ENCODE results near the gene C2CD2.

Gene C2CD2

DNA sequence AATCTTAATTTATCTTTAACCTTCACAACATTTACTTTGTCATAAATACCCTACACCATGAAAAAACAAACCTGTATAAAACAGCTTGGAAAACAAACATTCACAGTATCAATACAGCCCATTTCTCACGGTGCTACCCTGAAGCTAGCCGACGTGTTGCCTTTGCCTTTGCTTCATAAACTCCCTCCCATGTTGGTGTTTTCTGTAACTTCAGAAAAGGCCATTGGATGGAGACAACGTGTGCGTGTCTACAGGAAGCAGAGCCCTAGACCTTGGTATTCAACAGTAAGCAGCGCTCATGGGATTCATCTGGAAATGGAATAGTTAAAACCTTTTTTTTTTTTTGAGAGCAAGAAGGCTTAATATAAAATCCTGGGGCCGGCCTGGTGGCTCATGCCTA, 67.5 kb downstream of the C2CD2 start:
- no peak overlapping the region for H3K4me3 Mint-ChIP-seq
- DNase-seq (no peak), ATAC-seq (replicated peaks) (no peak)
- H3K9me3 Mint-ChIP-seq: no peaks in the 10 kb centered on the region
- no peak overlapping the region for H3K27ac Mint-ChIP-seq
- no peaks in the 10 kb centered on the region for H3K4me1 Mint-ChIP-seq (ENCODE audit: low read depth in 2 of 2)
- no peaks in the 10 kb centered on the region for H3K36me3 Mint-ChIP-seq (ENCODE audit: insufficient read depth)
- no peaks in the 10 kb centered on the region for H3K27me3 Mint-ChIP-seq

DNA sequence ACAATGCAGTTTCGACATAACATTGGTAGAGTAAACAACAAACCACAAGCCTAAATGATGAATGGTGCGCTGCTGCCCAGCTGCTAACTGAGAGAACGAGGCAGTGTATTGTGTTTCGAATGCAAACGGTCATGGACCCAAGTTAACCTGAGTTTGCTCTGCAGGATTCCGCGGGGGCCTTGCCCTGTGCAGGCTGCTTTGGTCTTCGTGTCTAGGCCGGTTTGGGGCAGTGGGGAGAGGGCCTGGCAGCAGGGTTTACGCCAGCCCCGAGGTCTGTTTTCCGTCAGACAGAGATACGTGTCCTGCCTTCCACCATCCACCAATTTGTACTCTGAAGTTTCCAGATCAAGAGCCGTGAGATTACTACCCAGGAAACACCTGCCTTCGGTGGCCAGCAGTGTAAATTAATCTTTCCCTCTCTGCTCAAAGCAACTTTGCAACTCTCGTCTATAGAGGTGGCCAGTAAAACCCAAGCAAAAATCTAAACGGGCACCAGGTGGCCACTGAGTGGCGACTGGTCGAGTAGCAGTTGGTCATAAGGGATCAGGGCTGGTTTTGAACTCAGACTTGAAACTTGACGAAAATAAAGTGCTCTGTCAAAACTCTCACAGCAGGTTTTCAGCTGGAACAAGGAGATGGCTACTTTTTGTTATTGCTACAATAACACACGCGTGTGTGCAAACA, 68.3 kb downstream of the C2CD2 start:
- DNase-seq: no peak
- no peaks in the 10 kb centered on the region for H3K4me1 Mint-ChIP-seq (ENCODE audit: low read depth in 2 of 2)
- no peak overlapping the region for H3K27ac Mint-ChIP-seq
- no peak overlapping the region for H3K4me3 Mint-ChIP-seq
- no peaks in the 10 kb centered on the region for H3K27me3 Mint-ChIP-seq
- ATAC-seq (replicated peaks): no peak
- no peaks in the 10 kb centered on the region for H3K9me3 Mint-ChIP-seq
- H3K36me3 Mint-ChIP-seq (ENCODE audit: insufficient read depth): no peaks in the 10 kb centered on the region

DNA sequence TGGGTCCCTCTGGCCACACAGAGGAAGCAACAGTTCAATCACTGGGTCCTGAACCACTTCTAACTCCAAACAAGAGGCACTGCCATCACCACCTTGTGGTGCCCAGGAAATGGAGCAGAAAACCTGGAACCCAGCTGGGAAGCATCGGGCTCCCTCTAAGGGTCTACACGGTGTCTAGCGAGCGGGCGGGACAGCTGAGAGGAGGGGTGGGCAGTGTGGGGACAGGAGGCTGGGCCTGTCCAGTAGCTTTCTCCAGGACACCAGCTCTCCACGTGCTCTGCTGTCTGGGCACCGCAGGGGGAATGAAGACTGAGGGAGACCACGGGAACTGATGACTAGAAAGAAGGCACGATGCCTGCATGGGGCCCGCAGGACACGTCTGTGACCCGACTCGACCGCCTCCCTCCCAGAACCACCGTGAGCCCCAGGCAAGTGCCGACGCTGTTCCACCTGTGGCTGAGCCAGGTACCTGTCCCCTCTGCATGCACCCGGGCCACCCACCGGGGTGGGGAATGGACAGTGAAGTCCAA, 69.3 kb downstream of the C2CD2 start:
- H3K4me3 Mint-ChIP-seq: no peak overlapping the region
- H3K9me3 Mint-ChIP-seq: no peaks in the 10 kb centered on the region
- DNase-seq (no peak), ATAC-seq (replicated peaks) (no peak)
- H3K36me3 Mint-ChIP-seq (ENCODE audit: insufficient read depth): no peaks in the 10 kb centered on the region
- H3K27ac Mint-ChIP-seq: no peak overlapping the region
- H3K27me3 Mint-ChIP-seq: no peaks in the 10 kb centered on the region
- no peaks in the 10 kb centered on the region for H3K4me1 Mint-ChIP-seq (ENCODE audit: low read depth in 2 of 2)

GRCh38 chr21:41883582-41883981, 70.2 kb downstream of the C2CD2 start:
- H3K4me3 Mint-ChIP-seq: no peak overlapping the region

DNA sequence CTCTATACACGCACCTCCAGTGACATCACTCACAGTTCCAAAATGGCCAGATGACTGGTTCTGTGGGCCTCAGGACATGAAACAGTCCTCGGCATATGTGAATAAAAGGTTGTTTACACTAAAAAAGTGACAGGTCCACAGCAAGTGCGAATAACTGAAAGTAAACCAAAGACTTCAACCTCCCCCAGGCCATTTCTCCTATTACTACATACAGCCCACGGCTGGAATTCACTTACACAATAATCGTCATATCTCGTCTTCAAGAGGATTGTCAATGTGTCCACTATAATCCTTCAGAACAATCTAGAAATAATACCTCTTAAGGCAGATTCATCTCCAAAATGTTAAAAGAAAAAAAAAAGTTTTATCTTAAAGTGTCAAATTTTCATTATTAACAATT, 72.8 kb downstream of the C2CD2 start:
- peaks cover 9 to 13% of the 10 kb centered on the region in 2 donors for H3K4me1 Mint-ChIP-seq (ENCODE audit: low read depth in 2 of 2)
- H3K27ac Mint-ChIP-seq: no peak overlapping the region
- H3K4me3 Mint-ChIP-seq: no peak overlapping the region
- no peaks in the 10 kb centered on the region for H3K9me3 Mint-ChIP-seq
- no peak for DNase-seq
- H3K27me3 Mint-ChIP-seq: no peaks in the 10 kb centered on the region
- ATAC-seq (replicated peaks): no peak
- H3K36me3 Mint-ChIP-seq (ENCODE audit: insufficient read depth): no peaks in the 10 kb centered on the region

More at GRCh38 chr21:41883582-41883981, 70.2 kb downstream of the C2CD2 start:
- Mint-ChIP-seq H3K36me3 (ENCODE audit: insufficient read depth) (no peaks in the 10 kb centered on the region), H3K27ac (no peak overlapping the region), H3K27me3 (no peaks in the 10 kb centered on the region), H3K9me3 (no peaks in the 10 kb centered on the region), H3K4me1 (ENCODE audit: low read depth in 2 of 2) (no peaks in the 10 kb centered on the region)
- DNase-seq: no peak
- no peak for ATAC-seq (replicated peaks)

- Mint-ChIP-seq H3K27me3 (no peaks in the 10 kb centered on the region), H3K4me3 (peak overlapping the region; percentile 85 to 86), H3K36me3 (ENCODE audit: insufficient read depth) (no peaks in the 10 kb centered on the region), H3K27ac (peak overlapping the region; percentile 90 to 93), H3K9me3 (no peaks in the 10 kb centered on the region), H3K4me1 (ENCODE audit: low read depth in 2 of 2) (peaks cover 16% of the 10 kb centered on the region in 2 donors)
- DNase-seq (no peak), ATAC-seq (replicated peaks) (no peak)
These were observed 73.7 kb downstream of the C2CD2 start for GRCh38 chr21:41880153-41880552.

- Mint-ChIP-seq H3K9me3 (no peaks in the 10 kb centered on the region), H3K27me3 (no peaks in the 10 kb centered on the region), H3K4me3 (peak within 1 kb of the TSS; percentile 85 to 86), H3K36me3 (ENCODE audit: insufficient read depth) (no peaks in the 10 kb centered on the region), H3K27ac (peak within 1 kb of the TSS; percentile 90 to 93), H3K4me1 (ENCODE audit: low read depth in 2 of 2) (peaks cover 18 to 19% of the 10 kb centered on the region in 2 donors)
- peak; percentile 76 for ATAC-seq (replicated peaks)
- DNase-seq: peak; percentile 69 to 78 (median 71)
These were observed 74.4 kb downstream of the C2CD2 start, which contains the start of gene PRDM15 for GRCh38 chr21:41879190-41879998. TSS of gene PRDM15 (minus strand) at chr21:41879344. CDS start at chr21:41860363, 18,981 bp downstream.

DNA sequence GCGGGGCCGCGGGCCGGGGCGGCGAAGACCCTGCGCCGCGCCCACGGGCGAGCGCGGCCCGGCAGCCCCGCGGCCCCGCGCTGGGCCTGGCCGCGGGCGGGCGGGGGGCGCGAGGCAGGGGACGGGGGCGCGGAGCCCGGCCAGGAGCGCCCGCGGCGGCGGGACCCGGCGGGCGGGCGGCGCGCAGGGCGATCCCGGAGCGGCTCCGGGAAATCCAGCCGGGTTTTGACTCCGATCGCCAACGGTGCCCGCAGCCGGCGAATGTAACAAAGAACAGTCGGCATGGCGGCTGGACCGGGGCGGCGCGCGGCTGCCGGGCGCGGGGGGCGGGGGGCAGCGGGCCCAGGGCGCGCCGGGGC, 75.0 kb downstream of the C2CD2 start:
- no peaks in the 10 kb centered on the region for H3K27me3 Mint-ChIP-seq
- H3K27ac Mint-ChIP-seq: peak overlapping the region; percentile 38 to 58
- peaks cover 21 to 22% of the 10 kb centered on the region in 2 donors for H3K4me1 Mint-ChIP-seq (ENCODE audit: low read depth in 2 of 2)

GRCh38 chr21:41877901-41878830, 75.7 kb downstream of the C2CD2 start:
- H3K36me3 Mint-ChIP-seq (ENCODE audit: insufficient read depth): no peaks in the 10 kb centered on the region
- H3K4me1 Mint-ChIP-seq (ENCODE audit: low read depth in 2 of 2): peaks cover 21 to 26% of the 10 kb centered on the region in 2 donors
- ATAC-seq (replicated peaks) (peak; percentile 35), DNase-seq (peak in 2 of 3 experiments; percentile 12 to 20)
- no peaks in the 10 kb centered on the region for H3K27me3 Mint-ChIP-seq
- peak overlapping the region; percentile 38 to 58 for H3K27ac Mint-ChIP-seq
- peak overlapping the region; percentile 85 to 86 for H3K4me3 Mint-ChIP-seq
- H3K9me3 Mint-ChIP-seq: no peaks in the 10 kb centered on the region

More for the DNA sequence above, 75.0 kb downstream of the C2CD2 start:
- peak overlapping the region; percentile 85 to 86 for H3K4me3 Mint-ChIP-seq
- H3K36me3 Mint-ChIP-seq (ENCODE audit: insufficient read depth): no peaks in the 10 kb centered on the region
- DNase-seq: peak; percentile 66 to 76 (median 69)
- peak; percentile 83 for ATAC-seq (replicated peaks)
- H3K9me3 Mint-ChIP-seq: no peaks in the 10 kb centered on the region

- H3K27me3 Mint-ChIP-seq: no peaks in the 10 kb centered on the region
- peaks cover 21 to 26% of the 10 kb centered on the region in 2 donors for H3K4me1 Mint-ChIP-seq (ENCODE audit: low read depth in 2 of 2)
- H3K4me3 Mint-ChIP-seq: peak overlapping the region in 1 of 2 donors; percentile 85
- peak overlapping the region in 1 of 2 donors; percentile 58 for H3K27ac Mint-ChIP-seq
- no peaks in the 10 kb centered on the region for H3K9me3 Mint-ChIP-seq
- no peaks in the 10 kb centered on the region for H3K36me3 Mint-ChIP-seq (ENCODE audit: insufficient read depth)
- DNase-seq: no peak
- ATAC-seq (replicated peaks): no peak
These were observed 76.7 kb downstream of the C2CD2 start for GRCh38 chr21:41876928-41877652.

DNA sequence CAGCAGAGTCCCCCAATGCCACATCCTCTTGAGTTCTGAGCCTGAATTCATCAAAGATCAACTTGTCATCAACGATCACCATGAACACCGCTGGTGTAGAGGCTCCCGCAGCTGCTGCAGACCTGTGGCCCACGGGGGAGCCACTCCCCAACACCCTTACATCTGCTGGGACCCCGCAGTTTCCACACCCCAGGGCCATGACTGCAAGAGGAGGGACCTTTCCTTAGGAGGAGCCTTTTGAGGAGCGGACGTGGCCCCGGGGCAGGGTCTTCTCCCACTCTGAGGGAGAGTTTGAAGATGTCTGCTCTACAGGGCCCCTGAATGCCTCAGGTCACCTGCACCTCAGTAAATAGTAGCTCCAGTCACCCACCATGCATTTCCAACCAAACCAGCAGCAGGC, 77.4 kb downstream of the C2CD2 start:
- no peak overlapping the region for H3K4me3 Mint-ChIP-seq
- no peaks in the 10 kb centered on the region for H3K9me3 Mint-ChIP-seq
- H3K4me1 Mint-ChIP-seq (ENCODE audit: low read depth in 2 of 2): peaks cover 21 to 26% of the 10 kb centered on the region in 2 donors
- no peaks in the 10 kb centered on the region for H3K36me3 Mint-ChIP-seq (ENCODE audit: insufficient read depth)
- ATAC-seq (replicated peaks) (no peak), DNase-seq (no peak)
- H3K27ac Mint-ChIP-seq: no peak overlapping the region
- no peaks in the 10 kb centered on the region for H3K27me3 Mint-ChIP-seq

DNA sequence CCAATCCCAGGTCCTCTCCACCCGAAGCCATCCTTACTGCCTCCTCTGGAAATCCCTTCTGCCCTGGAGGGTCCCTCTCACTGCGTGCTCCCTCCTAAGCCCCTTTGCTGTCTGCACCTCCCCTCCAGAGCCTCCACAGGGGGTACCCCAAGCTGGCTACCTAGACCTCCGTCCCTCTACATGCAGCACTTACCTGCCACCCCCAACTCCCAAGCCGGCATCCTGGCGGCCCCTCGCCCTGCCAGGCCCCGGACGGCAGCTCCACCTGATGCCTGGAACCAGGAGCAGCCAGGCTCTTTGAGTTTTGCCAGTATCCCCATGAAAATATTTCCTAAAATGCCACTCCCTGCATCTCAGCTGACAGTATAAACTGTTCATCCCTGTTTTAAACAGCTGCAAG, 78.7 kb downstream of the C2CD2 start:
- Mint-ChIP-seq H3K9me3 (no peaks in the 10 kb centered on the region), H3K27me3 (no peaks in the 10 kb centered on the region), H3K27ac (peak overlapping the region in 1 of 2 donors; percentile 63), H3K36me3 (ENCODE audit: insufficient read depth) (no peaks in the 10 kb centered on the region), H3K4me1 (ENCODE audit: low read depth in 2 of 2) (peaks cover 21 to 26% of the 10 kb centered on the region in 2 donors), H3K4me3 (no peak overlapping the region)
- DNase-seq: no peak
- ATAC-seq (replicated peaks): no peak
